Right lobe of liver (tissue), 4 donors: ENCODE measurements around the gene TEDC1.

Experiments
- POLR2A ChIP-seq: fragments of 450-650 bp; IDR thresholded peaks from one replicate; pipeline ENCODE4 v1.6.1; 2017; ENCODE audit warnings: antibody characterized with exemption, mild to moderate bottlenecking
- TF ChIP-seq, protein P1 (sequence below), 4 donors: fragments of 200-600 bp in 3 of 4; fragments of 450-650 bp in 1 of 4; IDR thresholded peaks; one replicate each; pipeline versions ENCODE4 v1.5.1 to v1.8.0; 2016 to 2022; ENCODE audit warnings: antibody characterized with exemption in 4 of 4, mild to moderate bottlenecking in 2 of 4
- donor health status: DM: no; HTN: no; CAD: no.
- donor health status: DM: no; HTN: no; CAD: no.
- donor health status: DM: no; HTN: yes; CAD: no.

DNA sequence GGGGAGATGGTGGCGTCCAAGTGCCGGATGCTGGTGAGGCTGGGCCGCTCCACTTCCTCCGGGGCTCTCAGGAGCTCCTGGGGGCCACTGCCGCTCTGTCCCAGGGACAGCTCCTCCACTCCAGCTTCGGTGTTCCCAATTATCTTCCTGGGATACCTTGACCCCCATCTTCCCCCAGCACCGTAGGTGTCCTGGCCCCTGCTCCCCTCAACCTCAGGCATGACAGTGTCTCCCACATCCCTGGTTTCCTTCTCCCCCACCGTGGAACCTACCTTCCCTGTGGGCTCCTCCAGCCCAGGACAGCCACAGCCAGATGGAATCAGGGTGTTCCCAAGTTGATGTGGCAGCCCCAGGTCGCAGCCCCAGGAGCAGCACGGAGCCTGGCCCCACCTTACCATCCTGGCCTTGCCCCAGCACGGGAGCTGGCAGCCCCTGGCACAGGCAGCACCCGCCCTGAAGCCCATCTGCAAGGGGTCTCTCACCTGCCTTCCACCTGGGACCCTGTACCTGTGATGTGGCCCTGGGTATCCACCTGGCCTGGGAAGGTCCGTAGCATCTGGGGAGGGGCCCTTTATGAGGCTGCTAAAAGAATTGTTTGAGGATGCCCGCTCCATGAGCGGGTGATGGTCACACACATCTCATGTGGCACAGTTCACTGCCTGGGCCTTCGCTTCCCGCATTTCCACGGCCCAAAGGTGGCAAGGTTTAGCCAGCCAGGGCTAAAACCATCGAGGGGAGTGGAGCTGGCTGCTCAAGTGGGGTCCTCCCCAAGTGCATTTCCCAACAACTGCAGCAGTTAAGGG is 39.4 kb downstream of the TEDC1 start:
- TF ChIP-seq, protein P1, sequence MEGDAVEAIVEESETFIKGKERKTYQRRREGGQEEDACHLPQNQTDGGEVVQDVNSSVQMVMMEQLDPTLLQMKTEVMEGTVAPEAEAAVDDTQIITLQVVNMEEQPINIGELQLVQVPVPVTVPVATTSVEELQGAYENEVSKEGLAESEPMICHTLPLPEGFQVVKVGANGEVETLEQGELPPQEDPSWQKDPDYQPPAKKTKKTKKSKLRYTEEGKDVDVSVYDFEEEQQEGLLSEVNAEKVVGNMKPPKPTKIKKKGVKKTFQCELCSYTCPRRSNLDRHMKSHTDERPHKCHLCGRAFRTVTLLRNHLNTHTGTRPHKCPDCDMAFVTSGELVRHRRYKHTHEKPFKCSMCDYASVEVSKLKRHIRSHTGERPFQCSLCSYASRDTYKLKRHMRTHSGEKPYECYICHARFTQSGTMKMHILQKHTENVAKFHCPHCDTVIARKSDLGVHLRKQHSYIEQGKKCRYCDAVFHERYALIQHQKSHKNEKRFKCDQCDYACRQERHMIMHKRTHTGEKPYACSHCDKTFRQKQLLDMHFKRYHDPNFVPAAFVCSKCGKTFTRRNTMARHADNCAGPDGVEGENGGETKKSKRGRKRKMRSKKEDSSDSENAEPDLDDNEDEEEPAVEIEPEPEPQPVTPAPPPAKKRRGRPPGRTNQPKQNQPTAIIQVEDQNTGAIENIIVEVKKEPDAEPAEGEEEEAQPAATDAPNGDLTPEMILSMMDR (IDR thresholded peaks at IDR 0.05), result no peak
- no peak for TF ChIP-seq POLR2A
